ENCODE measurements around the gene MARF1. TPM values are rescaled to one million over a fixed set of nuclear protein-coding genes. Genes with fewer than 3 reads are reported as not detected.
"Not testable (repeated sequence)": the region's sequence is repeated elsewhere in the genome, so short reads cannot be mapped to it uniquely, and the experiment has no call there.

The MARF1 gene
- 32.4 TPM for total RNA-seq

- peak; percentile 94 for ATAC-seq
Measured at GRCh38 chr16:15643048-15643945, at the start of gene MARF1. TSS of gene MARF1 (minus strand) at chr16:15643154. CDS start at chr16:15639233, 3,921 bp downstream.

GRCh38 chr16:15692508-15692907 lies 49.6 kb upstream of the MARF1 start:
- not testable (repeated sequence) for ATAC-seq

- no peak for ATAC-seq
Measured at GRCh38 chr16:15691046-15691445, 48.1 kb upstream of the MARF1 start.

GRCh38 chr16:15690296-15690695 lies 47.3 kb upstream of the MARF1 start:
- no peak for ATAC-seq

- ATAC-seq = no peak
Measured at GRCh38 chr16:15689290-15689689, 46.3 kb upstream of the MARF1 start.

- no peak for ATAC-seq
Measured at GRCh38 chr16:15686287-15686686, 43.3 kb upstream of the MARF1 start.

GRCh38 chr16:15682105-15682570 lies 39.2 kb upstream of the MARF1 start:
- ATAC-seq = peak; percentile 84

- no peak for ATAC-seq
Measured at GRCh38 chr16:15677447-15677846, 34.5 kb upstream of the MARF1 start.

GRCh38 chr16:15676506-15676905 lies 33.6 kb upstream of the MARF1 start:
- ATAC-seq = no peak

GRCh38 chr16:15674571-15674970 lies 31.6 kb upstream of the MARF1 start:
- no peak for ATAC-seq

GRCh38 chr16:15672514-15673167 lies 29.7 kb upstream of the MARF1 start:
- ATAC-seq = peak; percentile 98

GRCh38 chr16:15672127-15672513 lies 29.2 kb upstream of the MARF1 start:
- ATAC-seq = not testable (repeated sequence)

- no peak for ATAC-seq
Measured at GRCh38 chr16:15671530-15672117, 28.7 kb upstream of the MARF1 start.

GRCh38 chr16:15667091-15667742 lies 24.3 kb upstream of the MARF1 start:
- no peak for ATAC-seq

- ATAC-seq = no peak
Measured at GRCh38 chr16:15665107-15665506, 22.2 kb upstream of the MARF1 start.

GRCh38 chr16:15660203-15660601 lies 17.2 kb upstream of the MARF1 start:
- ATAC-seq = no peak

- ATAC-seq = no peak
Measured at GRCh38 chr16:15658556-15658955, 15.6 kb upstream of the MARF1 start.

GRCh38 chr16:15658149-15658548 lies 15.2 kb upstream of the MARF1 start:
- ATAC-seq = peak; percentile 33

- not testable (repeated sequence) for ATAC-seq
Measured at GRCh38 chr16:15655561-15655960, 12.6 kb upstream of the MARF1 start.

GRCh38 chr16:15654591-15654990 lies 11.6 kb upstream of the MARF1 start:
- ATAC-seq = no peak

GRCh38 chr16:15653227-15653626 lies 10.3 kb upstream of the MARF1 start:
- ATAC-seq = peak; percentile 34

- no peak for ATAC-seq
Measured at GRCh38 chr16:15652293-15653001, 9.5 kb upstream of the MARF1 start.
